ENCODE measurements around the gene KLHL25.
"Not testable (repeated sequence)": the region's sequence is repeated elsewhere in the genome, so short reads cannot be mapped to it uniquely, and the experiment has no call there.

The KLHL25 gene

GRCh38 chr15:85794598-85795336, at the start of gene KLHL25:
TSS of gene KLHL25 (minus strand) at chr15:85794925. CDS start at chr15:85769810, 25,115 bp downstream.
- peak; percentile 94 to 96 (median 94) for DNase-seq

- DNase-seq: no peak
Measured at GRCh38 chr15:85840802-85841152, 46.1 kb upstream of the KLHL25 start.

- peak; percentile 80 to 93 (median 88) for DNase-seq
Measured at GRCh38 chr15:85840079-85840801, 45.5 kb upstream of the KLHL25 start.

- peak; percentile 41 to 62 (median 48) for DNase-seq
Measured at GRCh38 chr15:85839643-85840042, 44.9 kb upstream of the KLHL25 start.

- no peak for DNase-seq
Measured at GRCh38 chr15:85838655-85839054, 43.9 kb upstream of the KLHL25 start.

GRCh38 chr15:85837881-85838280, 43.2 kb upstream of the KLHL25 start:
- no peak for DNase-seq

- DNase-seq: no peak
Measured at GRCh38 chr15:85837011-85837433, 42.3 kb upstream of the KLHL25 start.

GRCh38 chr15:85834651-85835050, 39.9 kb upstream of the KLHL25 start:
- DNase-seq: peak in 1 of 3 donors; percentile 13

- peak; percentile 65 to 80 (median 74) for DNase-seq
Measured at GRCh38 chr15:85832394-85832793, 37.7 kb upstream of the KLHL25 start.

GRCh38 chr15:85831415-85832113, 36.8 kb upstream of the KLHL25 start:
- peak in 1 of 3 donors; percentile 29 for DNase-seq

GRCh38 chr15:85829754-85830153, 35.0 kb upstream of the KLHL25 start:
- DNase-seq: not testable (repeated sequence)

- no peak for DNase-seq
Measured at GRCh38 chr15:85828874-85829273, 34.1 kb upstream of the KLHL25 start.

GRCh38 chr15:85828126-85828525, 33.4 kb upstream of the KLHL25 start:
- no peak for DNase-seq

GRCh38 chr15:85826756-85827515, 32.2 kb upstream of the KLHL25 start:
- DNase-seq: no peak

GRCh38 chr15:85825719-85826118, 31.0 kb upstream of the KLHL25 start:
- no peak for DNase-seq

- no peak for DNase-seq
Measured at GRCh38 chr15:85825118-85825517, 30.4 kb upstream of the KLHL25 start.

- DNase-seq: no peak
Measured at GRCh38 chr15:85821545-85821944, 26.8 kb upstream of the KLHL25 start.

GRCh38 chr15:85819938-85820337, 25.2 kb upstream of the KLHL25 start:
- no peak for DNase-seq

GRCh38 chr15:85813234-85813633, 18.5 kb upstream of the KLHL25 start:
- no peak for DNase-seq

- DNase-seq: no peak
Measured at GRCh38 chr15:85810075-85810474, 15.3 kb upstream of the KLHL25 start.

GRCh38 chr15:85805420-85805819, 10.7 kb upstream of the KLHL25 start:
- no peak for DNase-seq

GRCh38 chr15:85804481-85805170, 9.9 kb upstream of the KLHL25 start:
- no peak for DNase-seq

Measured in suppressor macrophage treated with lipopolysaccharide for 1 hour (primary cell).